Measurements from ENCODE around the gene MGAT1. TPM values are rescaled to one million over a fixed set of nuclear protein-coding genes. Genes with fewer than 3 reads are reported as not detected.
A peak's percentile ranks its signal among the peaks of the same experiment; 100 is the strongest.

The MGAT1 gene
- total and polyA plus RNA-seq, 8 donors = 52.8 to 656 (median 66.4) TPM

DNA sequence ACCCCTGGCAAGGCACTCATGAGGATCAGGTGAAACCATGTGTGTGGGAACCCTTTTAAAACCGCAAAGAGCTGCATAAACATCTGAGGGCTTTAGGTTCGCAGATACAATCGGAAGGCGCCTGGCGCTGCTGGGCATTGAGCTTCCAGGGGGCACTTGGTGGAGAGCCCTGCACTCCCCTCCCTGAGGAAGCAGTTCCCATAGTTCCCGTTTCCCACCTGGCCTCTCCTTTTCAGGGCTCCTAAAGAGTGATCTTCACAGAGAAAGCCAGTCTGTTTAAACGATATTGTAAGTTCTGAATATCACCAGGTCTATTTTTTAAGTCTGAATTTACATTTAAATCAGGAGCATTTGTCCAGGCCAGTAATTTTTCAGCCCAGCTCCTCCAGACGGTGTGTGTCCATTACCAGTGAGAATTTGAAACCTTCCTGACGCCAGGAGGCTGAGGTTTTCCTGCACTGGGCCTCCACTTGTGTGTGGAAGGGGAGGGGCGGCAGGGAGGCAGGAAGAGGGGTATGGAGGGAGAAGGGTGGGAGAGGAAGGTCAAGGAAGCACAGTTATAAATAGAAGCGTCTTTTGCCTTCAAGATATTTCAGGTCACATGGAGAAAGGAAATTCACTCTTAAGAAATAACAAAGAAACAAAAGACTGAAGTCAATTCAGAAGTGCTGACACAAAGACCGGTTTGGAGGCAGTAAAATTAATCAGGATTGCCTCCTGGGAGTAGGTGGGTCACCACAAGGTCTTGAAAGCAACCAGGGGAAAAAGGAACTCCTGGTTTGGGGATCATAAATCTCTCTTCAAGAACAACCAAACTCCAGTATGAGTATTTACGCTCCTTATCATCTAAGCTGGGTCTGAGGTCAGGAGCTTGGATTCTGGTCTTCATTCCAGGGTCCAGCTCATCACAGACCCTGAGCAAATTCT lies 14.3 kb upstream of the MGAT1 start:
- Histone ChIP-seq H3K36me3 (no peaks in the 10 kb centered on the region), H3K4me1 (peaks cover under 1 to 47% (median 22%) of the 10 kb centered on the region in 4 donors), H3K9me3 (no peaks in the 10 kb centered on the region), H3K27me3 (no peaks in the 10 kb centered on the region), H3K4me3 (no peak overlapping the region), H3K27ac (peak overlapping the region; percentile 6 to 77 (median 69))
- WGBS, 5 donors = 27 to 35% (median 30%) methylated on average over 10 to 13 of the region's 13 CpGs
- DNase-seq = peak in 1 of 2 donors; percentile 80
- TF ChIP-seq EP300 (IDR thresholded peaks at IDR 0.05) = no peak
- no peak for TF ChIP-seq POLR2A (IDR thresholded peaks at IDR 0.05)
- peak; percentile 23 to 26 (median 23) for TF ChIP-seq POLR2AphosphoS5 (IDR thresholded peaks at IDR 0.05)
- intact Hi-C loops (cut with DNase I; ENCODE audit: low total_unique reads) = no loop called here

DNA sequence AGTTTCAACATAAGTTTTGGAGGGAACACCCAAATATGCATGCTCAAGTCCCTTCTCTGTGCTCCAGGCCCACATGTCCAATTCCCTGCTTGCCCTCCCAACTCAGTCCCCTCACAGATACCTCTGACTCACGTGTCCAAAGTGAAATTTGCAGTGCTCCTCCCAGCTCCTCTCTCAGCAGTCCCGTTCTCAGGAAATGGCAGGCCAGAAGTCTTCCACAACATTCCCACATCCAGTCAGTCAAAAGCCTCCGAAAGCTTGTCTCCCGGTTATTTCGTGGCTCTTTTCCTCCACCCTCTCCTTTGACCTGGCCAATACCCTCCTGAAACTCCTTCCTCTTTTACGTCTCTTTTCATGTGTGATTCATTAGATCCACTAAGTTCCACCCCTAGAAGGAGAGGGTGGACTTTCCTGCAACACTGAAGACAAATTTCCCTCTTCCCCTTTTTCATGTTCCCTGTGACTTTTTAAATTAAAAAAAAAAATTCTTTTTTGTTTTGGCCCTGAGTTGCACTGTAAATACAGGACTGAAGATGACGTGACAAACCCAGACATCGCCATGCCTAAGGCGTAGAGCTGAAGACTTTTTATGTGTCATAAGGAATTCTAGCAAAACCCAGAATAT lies 12.8 kb upstream of the MGAT1 start:
- Histone ChIP-seq H3K36me3 (no peaks in the 10 kb centered on the region), H3K27ac (peak overlapping the region in 4 of 5 donors; percentile 53 to 72 (median 64)), H3K27me3 (no peaks in the 10 kb centered on the region), H3K9me3 (no peaks in the 10 kb centered on the region), H3K4me1 (peaks cover 10 to 50% (median 27%) of the 10 kb centered on the region in 4 donors), H3K4me3 (peak overlapping the region in 3 of 4 donors; percentile 18 to 31 (median 26))
- intact Hi-C loops (cut with DNase I; ENCODE audit: low total_unique reads) = no loop called here
- TF ChIP-seq EP300 (IDR thresholded peaks at IDR 0.05) (no peak), POLR2A (IDR thresholded peaks at IDR 0.05) (no peak), POLR2AphosphoS5 (IDR thresholded peaks at IDR 0.05) (peak in 1 of 3 donors; percentile 17)
- TF ChIP-seq, protein P1, sequence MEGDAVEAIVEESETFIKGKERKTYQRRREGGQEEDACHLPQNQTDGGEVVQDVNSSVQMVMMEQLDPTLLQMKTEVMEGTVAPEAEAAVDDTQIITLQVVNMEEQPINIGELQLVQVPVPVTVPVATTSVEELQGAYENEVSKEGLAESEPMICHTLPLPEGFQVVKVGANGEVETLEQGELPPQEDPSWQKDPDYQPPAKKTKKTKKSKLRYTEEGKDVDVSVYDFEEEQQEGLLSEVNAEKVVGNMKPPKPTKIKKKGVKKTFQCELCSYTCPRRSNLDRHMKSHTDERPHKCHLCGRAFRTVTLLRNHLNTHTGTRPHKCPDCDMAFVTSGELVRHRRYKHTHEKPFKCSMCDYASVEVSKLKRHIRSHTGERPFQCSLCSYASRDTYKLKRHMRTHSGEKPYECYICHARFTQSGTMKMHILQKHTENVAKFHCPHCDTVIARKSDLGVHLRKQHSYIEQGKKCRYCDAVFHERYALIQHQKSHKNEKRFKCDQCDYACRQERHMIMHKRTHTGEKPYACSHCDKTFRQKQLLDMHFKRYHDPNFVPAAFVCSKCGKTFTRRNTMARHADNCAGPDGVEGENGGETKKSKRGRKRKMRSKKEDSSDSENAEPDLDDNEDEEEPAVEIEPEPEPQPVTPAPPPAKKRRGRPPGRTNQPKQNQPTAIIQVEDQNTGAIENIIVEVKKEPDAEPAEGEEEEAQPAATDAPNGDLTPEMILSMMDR (IDR thresholded peaks at IDR 0.05) = no peak
- DNase-seq = no peak
- WGBS, 5 donors = 65 to 82% (median 77%) methylated on average over 9 of the region's 9 CpGs

DNA sequence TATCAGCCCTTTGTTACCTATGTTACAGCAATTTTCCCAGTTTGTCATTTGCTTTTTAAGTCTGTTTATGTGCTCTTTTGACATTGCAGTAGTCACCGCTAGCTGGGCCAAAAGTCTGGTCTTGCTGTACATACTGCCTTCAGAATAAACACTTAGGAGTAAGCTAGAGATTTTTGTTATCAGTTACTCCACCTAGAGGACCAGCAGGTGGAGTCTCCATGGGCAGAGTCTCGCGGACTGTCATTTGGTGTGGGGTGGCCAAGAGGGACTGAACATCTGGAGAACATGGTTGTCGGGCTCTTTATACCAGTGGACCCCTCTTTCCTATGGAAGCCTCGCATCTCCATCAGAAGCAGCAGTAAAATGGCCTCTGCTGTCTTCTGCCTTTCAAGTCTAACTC lies 10.8 kb upstream of the MGAT1 start:
- no peaks in the 10 kb centered on the region for H3K27me3 ChIP-seq
- intact Hi-C loops (cut with DNase I; ENCODE audit: low total_unique reads) = no loop called here
- DNase-seq = no peak
- no peaks in the 10 kb centered on the region for H3K36me3 ChIP-seq
- peak overlapping the region in 2 of 5 donors; percentile 4 to 17 for H3K27ac ChIP-seq
- H3K4me1 ChIP-seq = peaks cover 19 to 52% (median 37%) of the 10 kb centered on the region in 4 donors
- TF ChIP-seq POLR2A (IDR thresholded peaks at IDR 0.05) (no peak), EP300 (IDR thresholded peaks at IDR 0.05) (no peak), POLR2AphosphoS5 (IDR thresholded peaks at IDR 0.05) (no peak)
- TF ChIP-seq, protein P1 (IDR thresholded peaks at IDR 0.05) = no peak
- H3K4me3 ChIP-seq = peak overlapping the region in 1 of 4 donors; percentile 56
- WGBS, 5 donors = 66 to 81% (median 69%) methylated on average over 5 of the region's 5 CpGs
- H3K9me3 ChIP-seq = no peaks in the 10 kb centered on the region

DNA sequence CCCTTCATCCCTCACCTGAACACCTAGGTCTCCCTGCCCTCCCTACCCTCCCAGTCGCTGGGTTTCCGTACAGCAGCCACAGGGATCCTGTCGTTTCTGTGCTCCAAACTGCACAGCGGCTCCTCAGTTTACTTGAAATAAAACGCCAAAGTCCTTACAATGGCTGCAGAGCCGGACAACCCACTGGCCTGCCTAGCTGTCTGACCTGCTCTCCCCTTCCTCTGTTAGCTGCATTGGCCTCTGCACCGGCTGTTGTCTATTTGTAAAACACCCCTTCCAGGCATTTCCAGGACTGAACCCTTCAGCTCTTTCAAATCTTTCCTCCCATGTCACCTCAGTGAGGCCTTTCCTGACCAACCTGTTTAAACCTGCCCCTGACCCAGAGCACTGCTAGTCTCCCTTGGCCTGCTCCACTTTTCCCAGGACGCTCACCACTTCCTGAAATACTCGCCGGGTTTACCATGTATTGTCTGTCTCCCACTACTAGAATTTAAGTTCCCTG lies 9.1 kb upstream of the MGAT1 start:
- 61 to 80% (median 66%) methylated on average over 10 of the region's 10 CpGs for WGBS, 5 donors
- Histone ChIP-seq H3K27me3 (no peaks in the 10 kb centered on the region), H3K27ac (peak overlapping the region; percentile 63 to 99 (median 98)), H3K4me3 (peak overlapping the region; percentile 56 to 75 (median 68)), H3K4me1 (peaks cover 36 to 52% (median 42%) of the 10 kb centered on the region in 4 donors), H3K9me3 (no peaks in the 10 kb centered on the region), H3K36me3 (peaks cover 0 to under 1% (median 0%) of the 10 kb centered on the region in 4 donors)
- peak in 1 of 2 donors; percentile 64 for DNase-seq
- TF ChIP-seq, protein P1 (IDR thresholded peaks at IDR 0.05) = no peak
- no peak for TF ChIP-seq POLR2AphosphoS5 (IDR thresholded peaks at IDR 0.05)
- TF ChIP-seq POLR2A (IDR thresholded peaks at IDR 0.05) = no peak
- no peak for TF ChIP-seq EP300 (IDR thresholded peaks at IDR 0.05)
- intact Hi-C loops (cut with DNase I; ENCODE audit: low total_unique reads) = no loop called here

All from stomach (tissue), 9 donors.